Esophagus muscularis mucosa (tissue), 3 donors: ENCODE results near the gene MFSD11.

ENCODE experiments used
- CTCF ChIP-seq, 3 experiments: fragments of 200-600 bp in 2 of 3; fragments of 450-650 bp in 1 of 3; sonication (generic) in 2 of 3; IDR thresholded peaks; one replicate each; pipeline ENCODE4 v1.5.1; 2017 to 2019; ENCODE audit warnings: antibody characterized with exemption in 3 of 3, mild to moderate bottlenecking in 2 of 3, moderate library complexity in 1 of 3
- POLR2A ChIP-seq: fragments of 450-650 bp; IDR thresholded peaks from one replicate; pipeline ENCODE4 v1.6.1; 2017; ENCODE audit warnings: antibody characterized with exemption, moderate library complexity, mild to moderate bottlenecking, low read depth

- no peak for TF ChIP-seq CTCF (IDR thresholded peaks at IDR 0.05)
- TF ChIP-seq POLR2A: no peak
Observed at GRCh38 chr17:76721463-76721862, 16.5 kb upstream of the MFSD11 start.
